ENCODE measurements around the gene KDM4B. TPM values are rescaled to one million over a fixed set of nuclear protein-coding genes. Genes with fewer than 3 reads are reported as not detected.

Gene KDM4B
- total and polyA plus RNA-seq, 4 donors: 17.1 to 49.5 (median 24.7) TPM

- H3K4me1 ChIP-seq (ENCODE audit: control insufficient read depth in 5 of 5, insufficient read depth in 5 of 5, low read length in 5 of 5): peaks cover 0 to 2% (median 0%) of the 10 kb centered on the region in 5 donors
- H3K4me3 ChIP-seq: no peak overlapping the region
- H3K9me3 ChIP-seq (ENCODE audit: control insufficient read depth in 4 of 4, insufficient read depth in 3 of 4, low read length in 3 of 4): no peaks in the 10 kb centered on the region
- no peak overlapping the region for H3K27ac ChIP-seq (ENCODE audit: low read depth in 1 of 2, low read length in 1 of 2)
- ATAC-seq (ENCODE audit: insufficient read depth, low FRiP score) (no peak), DNase-seq (no peak)
- WGBS, 2 donors: 94 to 99% methylated on average over 8 of the region's 8 CpGs
- H3K27me3 ChIP-seq (ENCODE audit: control insufficient read depth in 3 of 3, insufficient read depth in 3 of 3, low read length in 2 of 3): no peaks in the 10 kb centered on the region
- no peak for TF ChIP-seq CTCF (IDR thresholded peaks at IDR 0.05; ENCODE audit: control extremely low read depth, extremely low read depth)
- H3K36me3 ChIP-seq (ENCODE audit: control insufficient read depth in 4 of 4, insufficient read depth in 4 of 4, low read length in 4 of 4): peaks cover 0 to 12% (median 2%) of the 10 kb centered on the region in 4 donors
- no peak overlapping the region for H3K9ac ChIP-seq (ENCODE audit: insufficient read depth in 1 of 2, low read length in 2 of 2)
Measured at GRCh38 chr19:4957981-4958380, 10.9 kb upstream of the KDM4B start.

GRCh38 chr19:4962085-4962619, 6.8 kb upstream of the KDM4B start:
- Histone ChIP-seq H3K27me3 (ENCODE audit: control insufficient read depth in 3 of 3, insufficient read depth in 3 of 3, low read length in 2 of 3) (no peaks in the 10 kb centered on the region), H3K27ac (ENCODE audit: low read depth in 1 of 2, low read length in 1 of 2) (no peak overlapping the region), H3K36me3 (ENCODE audit: control insufficient read depth in 4 of 4, insufficient read depth in 4 of 4, low read length in 4 of 4) (peaks cover 0 to 7% (median under 1%) of the 10 kb centered on the region in 4 donors), H3K9ac (ENCODE audit: insufficient read depth in 1 of 2, low read length in 2 of 2) (no peak overlapping the region), H3K4me1 (ENCODE audit: control insufficient read depth in 5 of 5, insufficient read depth in 5 of 5, low read length in 5 of 5) (peaks cover 0 to 2% (median 0%) of the 10 kb centered on the region in 5 donors), H3K4me3 (no peak overlapping the region), H3K9me3 (ENCODE audit: control insufficient read depth in 4 of 4, insufficient read depth in 3 of 4, low read length in 3 of 4) (no peaks in the 10 kb centered on the region)
- TF ChIP-seq CTCF (IDR thresholded peaks at IDR 0.05; ENCODE audit: control extremely low read depth, extremely low read depth): no peak
- ATAC-seq (ENCODE audit: insufficient read depth, low FRiP score) (no peak), DNase-seq (no peak)
- 96 to 97% methylated on average over 7 of the region's 7 CpGs for WGBS, 2 donors

GRCh38 chr19:4965061-4965460, 3.9 kb upstream of the KDM4B start:
- Histone ChIP-seq H3K36me3 (ENCODE audit: control insufficient read depth in 4 of 4, insufficient read depth in 4 of 4, low read length in 4 of 4) (peaks cover 0 to 3% (median under 1%) of the 10 kb centered on the region in 4 donors), H3K27me3 (ENCODE audit: control insufficient read depth in 3 of 3, insufficient read depth in 3 of 3, low read length in 2 of 3) (no peaks in the 10 kb centered on the region), H3K9me3 (ENCODE audit: control insufficient read depth in 4 of 4, insufficient read depth in 3 of 4, low read length in 3 of 4) (no peaks in the 10 kb centered on the region), H3K27ac (ENCODE audit: low read depth in 1 of 2, low read length in 1 of 2) (no peak overlapping the region), H3K4me1 (ENCODE audit: control insufficient read depth in 5 of 5, insufficient read depth in 5 of 5, low read length in 5 of 5) (peaks cover 0 to 6% (median 1%) of the 10 kb centered on the region in 5 donors), H3K4me3 (no peak overlapping the region), H3K9ac (ENCODE audit: insufficient read depth in 1 of 2, low read length in 2 of 2) (no peak overlapping the region)
- TF ChIP-seq CTCF (IDR thresholded peaks at IDR 0.05; ENCODE audit: control extremely low read depth, extremely low read depth): no peak
- DNase-seq (no peak), ATAC-seq (ENCODE audit: insufficient read depth, low FRiP score) (no peak)
- whole genome bisulfite sequencing, 2 donors: 97% methylated on average over 6 of the region's 6 CpGs

GRCh38 chr19:4966591-4966990, 2.3 kb upstream of the KDM4B start:
- Histone ChIP-seq H3K9me3 (ENCODE audit: control insufficient read depth in 4 of 4, insufficient read depth in 3 of 4, low read length in 3 of 4) (no peaks in the 10 kb centered on the region), H3K4me1 (ENCODE audit: control insufficient read depth in 5 of 5, insufficient read depth in 5 of 5, low read length in 5 of 5) (peaks cover 0 to 21% (median 12%) of the 10 kb centered on the region in 5 donors), H3K27me3 (ENCODE audit: control insufficient read depth in 3 of 3, insufficient read depth in 3 of 3, low read length in 2 of 3) (no peaks in the 10 kb centered on the region), H3K27ac (ENCODE audit: low read depth in 1 of 2, low read length in 1 of 2) (no peak overlapping the region), H3K4me3 (no peak overlapping the region), H3K9ac (ENCODE audit: insufficient read depth in 1 of 2, low read length in 2 of 2) (no peak overlapping the region), H3K36me3 (ENCODE audit: control insufficient read depth in 4 of 4, insufficient read depth in 4 of 4, low read length in 4 of 4) (peaks cover 0 to 3% (median under 1%) of the 10 kb centered on the region in 4 donors)
- DNase-seq: no peak
- 85 to 88% methylated on average over 6 of the region's 6 CpGs for WGBS, 2 donors
- no peak for TF ChIP-seq CTCF (IDR thresholded peaks at IDR 0.05; ENCODE audit: control extremely low read depth, extremely low read depth)
- no peak for ATAC-seq (ENCODE audit: insufficient read depth, low FRiP score)
